HEK293 (cell line): Measurements from ENCODE around the gene MLH3.

Experiments
- CTCF ChIA-PET: fragments of 350-600 bp; formaldehyde crosslinking; extraction: SDS; loops from one replicate; lab custom pipeline; 2021; ENCODE audit warnings: antibody characterized with exemption; lab: Yijun Ruan, JAX
- POLR2A ChIA-PET: fragments of 300-600 bp; formaldehyde crosslinking; extraction: SDS; loops from one replicate; lab custom pipeline; 2020; ENCODE audit warnings: antibody characterized with exemption, inconsistent platforms; lab: Yijun Ruan, JAX
- H3K27ac ChIP-seq: fragments of 200-500 bp; sonication (Bioruptor generic); 2 replicates; pipeline ENCODE4 v1.5.1; 2014; ENCODE audit warnings: low read depth, low read length, control low read depth, inconsistent platforms; ENCODE audit errors: extremely low read depth
- H3K36me3 ChIP-seq, 2 experiments: fragments of 200-500 bp in 1 of 2; sonication (Bioruptor generic) in 1 of 2; 1 replicate in 1 of 2; 2 replicates in 1 of 2; pipeline ENCODE4 v1.5.1; 2014 to 2017; ENCODE audit warnings: inconsistent platforms in 2 of 2, low read length in 2 of 2; ENCODE audit not compliant: control insufficient read depth in 2 of 2, insufficient read depth in 1 of 2
- H3K4me1 ChIP-seq: fragments of 200-500 bp; sonication (Bioruptor generic); 2 replicates; pipeline ENCODE4 v1.5.1; 2014; ENCODE audit warnings: mild to moderate bottlenecking, low read length, inconsistent platforms; ENCODE audit not compliant: control insufficient read depth, insufficient read depth
- H3K4me3 ChIP-seq: 2 replicates; pipeline ENCODE4 v1.5.1; 2011; ENCODE audit warnings: low read depth, mild to moderate bottlenecking, control low read depth, low read length, moderate library complexity
- H3K9me3 ChIP-seq: fragments of 200-500 bp; sonication (Bioruptor generic); 2 replicates; pipeline ENCODE4 v1.5.1; 2014; ENCODE audit warnings: low read depth, low read length, inconsistent platforms; ENCODE audit not compliant: control insufficient read depth, insufficient read depth
- HOXC10 ChIP-seq: sonication (generic); formaldehyde crosslinking; IDR thresholded peaks from 2 replicates; pipeline ENCODE4 v1.8.1; 2023; ENCODE audit warnings: mild to moderate bottlenecking, missing genetic modification reagents
- KLF8 ChIP-seq: fragments of 450-650 bp; formaldehyde crosslinking; IDR thresholded peaks from 2 replicates; pipeline ENCODE4 v1.5.1; 2016; ENCODE audit warnings: missing biosample characterization, missing genetic modification characterization
- REPIN1 ChIP-seq: fragments of 450-650 bp; formaldehyde crosslinking; IDR thresholded peaks from 2 replicates; pipeline ENCODE4 v1.5.1; 2017; ENCODE audit warnings: missing biosample characterization, missing genetic modification characterization, low read depth
- ZBTB1 ChIP-seq: fragments of 450-650 bp; formaldehyde crosslinking; IDR thresholded peaks from 2 replicates; pipeline ENCODE4 v1.5.1; 2016; ENCODE audit warnings: missing biosample characterization, missing genetic modification characterization
- ZNF114 ChIP-seq: fragments of 450-650 bp; formaldehyde crosslinking; IDR thresholded peaks from 2 replicates; pipeline ENCODE4 v1.5.0; 2017; ENCODE audit warnings: missing biosample characterization, missing genetic modification characterization
- ZNF175 ChIP-seq: fragments of 450-650 bp; formaldehyde crosslinking; IDR thresholded peaks from 2 replicates; pipeline ENCODE4 v1.5.1; 2016; ENCODE audit warnings: missing biosample characterization, missing genetic modification characterization
- ZNF202 ChIP-seq: fragments of 450-650 bp; formaldehyde crosslinking; IDR thresholded peaks from 2 replicates; pipeline ENCODE4 v1.5.1; 2016; ENCODE audit warnings: missing biosample characterization, missing genetic modification characterization, borderline replicate concordance
- ZNF350 ChIP-seq: fragments of 450-650 bp; formaldehyde crosslinking; IDR thresholded peaks from 2 replicates; pipeline ENCODE4 v1.5.0; 2017; ENCODE audit warnings: missing biosample characterization, mild to moderate bottlenecking, missing genetic modification characterization
- ZNF394 ChIP-seq: fragments of 450-650 bp; formaldehyde crosslinking; IDR thresholded peaks from 2 replicates; pipeline ENCODE4 v1.5.1; 2016; ENCODE audit warnings: missing biosample characterization, missing genetic modification characterization, mild to moderate bottlenecking, moderate library complexity, borderline replicate concordance
- ZNF423 ChIP-seq: fragments of 450-650 bp; formaldehyde crosslinking; IDR thresholded peaks from 2 replicates; pipeline ENCODE4 v1.5.1; 2016; ENCODE audit warnings: missing biosample characterization, missing genetic modification characterization
- ZNF473 ChIP-seq: fragments of 450-650 bp; formaldehyde crosslinking; IDR thresholded peaks from 2 replicates; pipeline ENCODE4 v1.5.1; 2017; ENCODE audit warnings: missing biosample characterization, missing genetic modification characterization
- ZNF544 ChIP-seq: fragments of 450-650 bp; formaldehyde crosslinking; IDR thresholded peaks from 2 replicates; pipeline ENCODE4 v1.5.0; 2017; ENCODE audit warnings: missing biosample characterization, missing genetic modification characterization
- ZNF600 ChIP-seq: fragments of 450-650 bp; formaldehyde crosslinking; IDR thresholded peaks from 2 replicates; pipeline ENCODE4 v1.5.1; 2016; ENCODE audit warnings: missing biosample characterization, missing genetic modification characterization
- ZNF677 ChIP-seq: fragments of 450-650 bp; IDR thresholded peaks from 2 replicates; pipeline ENCODE4 v1.5.0; 2018; ENCODE audit warnings: missing biosample characterization, mild to moderate bottlenecking, missing genetic modification characterization, moderate library complexity
- ZNF701 ChIP-seq: fragments of 450-650 bp; formaldehyde crosslinking; IDR thresholded peaks from 2 replicates; pipeline ENCODE4 v1.5.1; 2016; ENCODE audit warnings: missing biosample characterization, missing genetic modification characterization
- ZNF707 ChIP-seq: fragments of 450-650 bp; formaldehyde crosslinking; IDR thresholded peaks from 2 replicates; pipeline ENCODE4 v1.5.1; 2016; ENCODE audit warnings: missing biosample characterization, missing genetic modification characterization
- ZNF747 ChIP-seq: fragments of 450-650 bp; formaldehyde crosslinking; IDR thresholded peaks from 2 replicates; pipeline ENCODE4 v1.5.1; 2016; ENCODE audit warnings: missing biosample characterization, missing genetic modification characterization
- ZNF76 ChIP-seq: fragments of 450-650 bp; formaldehyde crosslinking; IDR thresholded peaks from 2 replicates; pipeline ENCODE4; 2016; ENCODE audit warnings: low read depth, missing biosample characterization, missing genetic modification characterization, borderline replicate concordance
- TF ChIP-seq, protein P1 (sequence below): fragments of 450-650 bp; formaldehyde crosslinking; IDR thresholded peaks from 2 replicates; pipeline ENCODE4 v1.5.1; 2017; ENCODE audit warnings: missing biosample characterization, missing genetic modification characterization
- TF ChIP-seq, protein P2 (sequence below): fragments of 450-650 bp; formaldehyde crosslinking; IDR thresholded peaks from 2 replicates; pipeline ENCODE4 v1.5.1; 2016; ENCODE audit warnings: missing biosample characterization, missing genetic modification characterization
- TF ChIP-seq, protein P3 (sequence below): fragments of 450-650 bp; formaldehyde crosslinking; IDR thresholded peaks from 2 replicates; pipeline ENCODE4 v1.5.1; 2016; ENCODE audit warnings: missing biosample characterization, missing genetic modification characterization

The MLH3 gene

GRCh38 chr14:75059642-75060041, 8.4 kb upstream of the MLH3 start:
- H3K4me1 ChIP-seq: no peaks in the 10 kb centered on the region
- no peak overlapping the region for H3K27ac ChIP-seq
- no peak overlapping the region for H3K4me3 ChIP-seq
- peaks cover 15% of the 10 kb centered on the region in 2 experiments for H3K36me3 ChIP-seq
- TF ChIP-seq, protein P1, sequence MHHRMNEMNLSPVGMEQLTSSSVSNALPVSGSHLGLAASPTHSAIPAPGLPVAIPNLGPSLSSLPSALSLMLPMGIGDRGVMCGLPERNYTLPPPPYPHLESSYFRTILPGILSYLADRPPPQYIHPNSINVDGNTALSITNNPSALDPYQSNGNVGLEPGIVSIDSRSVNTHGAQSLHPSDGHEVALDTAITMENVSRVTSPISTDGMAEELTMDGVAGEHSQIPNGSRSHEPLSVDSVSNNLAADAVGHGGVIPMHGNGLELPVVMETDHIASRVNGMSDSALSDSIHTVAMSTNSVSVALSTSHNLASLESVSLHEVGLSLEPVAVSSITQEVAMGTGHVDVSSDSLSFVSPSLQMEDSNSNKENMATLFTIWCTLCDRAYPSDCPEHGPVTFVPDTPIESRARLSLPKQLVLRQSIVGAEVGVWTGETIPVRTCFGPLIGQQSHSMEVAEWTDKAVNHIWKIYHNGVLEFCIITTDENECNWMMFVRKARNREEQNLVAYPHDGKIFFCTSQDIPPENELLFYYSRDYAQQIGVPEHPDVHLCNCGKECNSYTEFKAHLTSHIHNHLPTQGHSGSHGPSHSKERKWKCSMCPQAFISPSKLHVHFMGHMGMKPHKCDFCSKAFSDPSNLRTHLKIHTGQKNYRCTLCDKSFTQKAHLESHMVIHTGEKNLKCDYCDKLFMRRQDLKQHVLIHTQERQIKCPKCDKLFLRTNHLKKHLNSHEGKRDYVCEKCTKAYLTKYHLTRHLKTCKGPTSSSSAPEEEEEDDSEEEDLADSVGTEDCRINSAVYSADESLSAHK: no peak
- TF ChIP-seq ZBTB1 (tag by site-specific recombination): no peak
- no peak for TF ChIP-seq ZNF473 (tag by site-specific recombination)
- no peak for TF ChIP-seq ZNF707 (tag by site-specific recombination)
- TF ChIP-seq ZNF600 (tag by site-specific recombination): no peak
- TF ChIP-seq ZNF202 (tag by site-specific recombination): no peak
- ChIA-PET POLR2A (no interaction called here), CTCF (no interaction called here)
- no peaks in the 10 kb centered on the region for H3K9me3 ChIP-seq

DNA sequence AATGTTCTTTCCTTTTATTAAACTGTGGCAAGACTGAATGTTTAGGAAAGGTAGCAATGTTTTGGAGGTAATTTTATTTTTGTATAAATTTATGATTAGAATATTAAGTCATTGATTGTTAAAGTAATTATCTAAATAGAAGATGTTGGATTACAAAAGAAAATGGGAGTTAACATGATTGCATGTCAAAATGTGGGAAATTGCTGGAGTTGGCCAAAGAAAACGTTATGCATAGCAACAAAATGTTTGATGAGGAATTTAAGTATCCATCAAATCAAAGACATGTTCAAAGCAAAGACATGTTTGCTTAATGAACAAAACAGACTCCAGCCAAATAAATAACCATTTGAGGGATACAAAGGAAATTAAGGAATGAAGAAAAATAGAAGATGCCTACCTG, 3.2 kb upstream of the MLH3 start:
- TF ChIP-seq KLF8 (no peak), ZNF544 (tag by site-specific recombination) (no peak), ZNF76 (tag by site-specific recombination) (no peak), ZNF423 (tag by site-specific recombination) (no peak), ZNF394 (tag by site-specific recombination) (no peak), ZNF175 (tag by site-specific recombination) (no peak), ZNF114 (tag by site-specific recombination) (no peak), ZNF747 (tag by site-specific recombination) (no peak), HOXC10 (CRISPR knock-in tag) (no peak), ZNF677 (tag by site-specific recombination) (no peak), ZNF707 (tag by site-specific recombination) (no peak), ZNF350 (tag by site-specific recombination) (no peak), ZNF701 (tag by site-specific recombination) (no peak), REPIN1 (no peak)
- TF ChIP-seq, protein P2, sequence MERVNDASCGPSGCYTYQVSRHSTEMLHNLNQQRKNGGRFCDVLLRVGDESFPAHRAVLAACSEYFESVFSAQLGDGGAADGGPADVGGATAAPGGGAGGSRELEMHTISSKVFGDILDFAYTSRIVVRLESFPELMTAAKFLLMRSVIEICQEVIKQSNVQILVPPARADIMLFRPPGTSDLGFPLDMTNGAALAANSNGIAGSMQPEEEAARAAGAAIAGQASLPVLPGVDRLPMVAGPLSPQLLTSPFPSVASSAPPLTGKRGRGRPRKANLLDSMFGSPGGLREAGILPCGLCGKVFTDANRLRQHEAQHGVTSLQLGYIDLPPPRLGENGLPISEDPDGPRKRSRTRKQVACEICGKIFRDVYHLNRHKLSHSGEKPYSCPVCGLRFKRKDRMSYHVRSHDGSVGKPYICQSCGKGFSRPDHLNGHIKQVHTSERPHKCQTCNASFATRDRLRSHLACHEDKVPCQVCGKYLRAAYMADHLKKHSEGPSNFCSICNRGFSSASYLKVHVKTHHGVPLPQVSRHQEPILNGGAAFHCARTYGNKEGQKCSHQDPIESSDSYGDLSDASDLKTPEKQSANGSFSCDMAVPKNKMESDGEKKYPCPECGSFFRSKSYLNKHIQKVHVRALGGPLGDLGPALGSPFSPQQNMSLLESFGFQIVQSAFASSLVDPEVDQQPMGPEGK: no peak
- TF ChIP-seq, protein P3, sequence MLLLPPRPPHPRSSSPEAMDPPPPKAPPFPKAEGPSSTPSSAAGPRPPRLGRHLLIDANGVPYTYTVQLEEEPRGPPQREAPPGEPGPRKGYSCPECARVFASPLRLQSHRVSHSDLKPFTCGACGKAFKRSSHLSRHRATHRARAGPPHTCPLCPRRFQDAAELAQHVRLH (tag by site-specific recombination): no peak
- CTCF ChIA-PET: no interaction called here
- Histone ChIP-seq H3K4me3 (no peak overlapping the region), H3K27ac (no peak overlapping the region), H3K9me3 (no peaks in the 10 kb centered on the region), H3K36me3 (peaks cover 0 to 10% of the 10 kb centered on the region in 2 experiments; a peak in 2 of 3 replicates), H3K4me1 (no peaks in the 10 kb centered on the region)
- POLR2A ChIA-PET: interaction anchor here (0.7 kb wide), 1 partner anchor 31 kb away, joined by 3 read pairs; no protein-coding TSS in a partner anchor
